ENCODE measurements around the gene CFAP299. TPM values are rescaled to one million over a fixed set of nuclear protein-coding genes. Genes with fewer than 3 reads are reported as not detected.
A peak's percentile ranks its signal among the peaks of the same experiment; 100 is the strongest.

The CFAP299 gene
- total RNA-seq, 1 donor from 2014 or later: not detected

GRCh38 chr4:80448056-80448455 lies 112.5 kb downstream of the CFAP299 start:
- no peak for DNase-seq

- DNase-seq: no peak
These were observed 116.5 kb downstream of the CFAP299 start for GRCh38 chr4:80452055-80452454.

GRCh38 chr4:80452768-80453167 lies 117.2 kb downstream of the CFAP299 start:
- DNase-seq: peak; percentile 3

- no peak for DNase-seq
These were observed 118.5 kb downstream of the CFAP299 start for GRCh38 chr4:80454040-80454439.

GRCh38 chr4:80454556-80454955 lies 119.0 kb downstream of the CFAP299 start:
- DNase-seq: no peak

- DNase-seq: no peak
These were observed 124.5 kb downstream of the CFAP299 start for GRCh38 chr4:80459918-80460473.

GRCh38 chr4:80461412-80461811 lies 125.9 kb downstream of the CFAP299 start:
- DNase-seq: no peak

- no peak for DNase-seq
These were observed 127.1 kb downstream of the CFAP299 start for GRCh38 chr4:80462621-80463091.

- DNase-seq: no peak
These were observed 128.0 kb downstream of the CFAP299 start for GRCh38 chr4:80463509-80463908.

GRCh38 chr4:80465238-80465637 lies 129.7 kb downstream of the CFAP299 start:
- DNase-seq: no peak

- no peak for DNase-seq
These were observed 130.2 kb downstream of the CFAP299 start for GRCh38 chr4:80465736-80466135.

- DNase-seq: no peak
These were observed 131.1 kb downstream of the CFAP299 start for GRCh38 chr4:80466618-80467017.

GRCh38 chr4:80471756-80472155 lies 136.2 kb downstream of the CFAP299 start:
- DNase-seq: no peak

GRCh38 chr4:80475236-80475635 lies 139.7 kb downstream of the CFAP299 start:
- DNase-seq: no peak

- no peak for DNase-seq
These were observed 140.3 kb downstream of the CFAP299 start for GRCh38 chr4:80475798-80476197.

GRCh38 chr4:80484712-80485111 lies 149.2 kb downstream of the CFAP299 start:
- no peak for DNase-seq

- DNase-seq: no peak
These were observed 151.1 kb downstream of the CFAP299 start for GRCh38 chr4:80486603-80487002.

GRCh38 chr4:80489798-80490197 lies 154.3 kb downstream of the CFAP299 start:
- no peak for DNase-seq

- DNase-seq: no peak
These were observed 157.2 kb downstream of the CFAP299 start for GRCh38 chr4:80492761-80493160.

GRCh38 chr4:80495865-80496264 lies 160.3 kb downstream of the CFAP299 start:
- DNase-seq: no peak

- no peak for DNase-seq
These were observed 163.2 kb downstream of the CFAP299 start for GRCh38 chr4:80498725-80499124.

- no peak for DNase-seq
These were observed 165.1 kb downstream of the CFAP299 start for GRCh38 chr4:80500613-80501012.

- no peak for DNase-seq
These were observed 171.5 kb downstream of the CFAP299 start for GRCh38 chr4:80507077-80507476.

GRCh38 chr4:80507507-80507906 lies 172.0 kb downstream of the CFAP299 start:
- no peak for DNase-seq

- DNase-seq: no peak
These were observed 180.0 kb downstream of the CFAP299 start for GRCh38 chr4:80515496-80515895.

All from skin of body (tissue), 2 donors.